ENCODE data around the gene LRAT.

DNA sequence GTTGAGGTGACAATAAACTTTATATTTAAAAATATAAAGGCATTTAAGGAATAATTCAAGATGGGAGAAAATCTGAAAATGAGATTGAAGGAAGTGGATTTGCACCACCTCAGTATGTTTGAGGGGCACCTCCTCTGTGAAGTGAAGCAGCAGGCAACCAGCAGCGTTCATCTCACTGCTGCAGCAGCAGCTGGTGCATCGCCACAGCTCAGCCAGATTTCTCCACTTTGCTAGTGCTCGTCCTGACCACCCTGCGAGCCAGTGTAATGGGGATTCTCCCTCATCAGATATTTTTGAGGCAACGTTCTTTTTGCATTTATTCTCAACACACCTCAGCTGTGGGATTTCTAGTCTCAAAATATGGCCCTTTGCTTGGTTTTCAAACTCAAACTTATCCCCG lies 13.9 kb downstream of the LRAT start:
- TF ChIP-seq, protein P1, sequence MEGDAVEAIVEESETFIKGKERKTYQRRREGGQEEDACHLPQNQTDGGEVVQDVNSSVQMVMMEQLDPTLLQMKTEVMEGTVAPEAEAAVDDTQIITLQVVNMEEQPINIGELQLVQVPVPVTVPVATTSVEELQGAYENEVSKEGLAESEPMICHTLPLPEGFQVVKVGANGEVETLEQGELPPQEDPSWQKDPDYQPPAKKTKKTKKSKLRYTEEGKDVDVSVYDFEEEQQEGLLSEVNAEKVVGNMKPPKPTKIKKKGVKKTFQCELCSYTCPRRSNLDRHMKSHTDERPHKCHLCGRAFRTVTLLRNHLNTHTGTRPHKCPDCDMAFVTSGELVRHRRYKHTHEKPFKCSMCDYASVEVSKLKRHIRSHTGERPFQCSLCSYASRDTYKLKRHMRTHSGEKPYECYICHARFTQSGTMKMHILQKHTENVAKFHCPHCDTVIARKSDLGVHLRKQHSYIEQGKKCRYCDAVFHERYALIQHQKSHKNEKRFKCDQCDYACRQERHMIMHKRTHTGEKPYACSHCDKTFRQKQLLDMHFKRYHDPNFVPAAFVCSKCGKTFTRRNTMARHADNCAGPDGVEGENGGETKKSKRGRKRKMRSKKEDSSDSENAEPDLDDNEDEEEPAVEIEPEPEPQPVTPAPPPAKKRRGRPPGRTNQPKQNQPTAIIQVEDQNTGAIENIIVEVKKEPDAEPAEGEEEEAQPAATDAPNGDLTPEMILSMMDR (conservative IDR thresholded peaks at IDR 0.05; ENCODE audit: low read depth in 2 of 2): no peak
- TF ChIP-seq EZH2 (IDR thresholded peaks at IDR 0.05; ENCODE audit: low read depth, unreplicated experiment) (no peak), NANOG (IDR thresholded peaks at IDR 0.05; ENCODE audit: borderline replicate concordance) (no peak), CREB1 (CRISPR knock-in tag; IDR thresholded peaks at IDR 0.05; ENCODE audit: low read depth) (no peak), POLR2AphosphoS5 (IDR thresholded peaks at IDR 0.05; ENCODE audit: low read depth) (no peak)
